ENCODE results near the gene NECTIN1.

The NECTIN1 gene

GRCh38 chr11:119709638-119710346 lies 19.2 kb downstream of the NECTIN1 start:
- Histone ChIP-seq H3K36me3 (ENCODE audit: control insufficient read depth, insufficient read depth, low read length) (peaks cover 16% of the 10 kb centered on the region; the same call in 1 of the 2 replicates), H3K4me3 (ENCODE audit: low read depth, low read length) (no peak overlapping the region), H3K27ac (ENCODE audit: low read depth, low read length) (no peak overlapping the region)

DNA sequence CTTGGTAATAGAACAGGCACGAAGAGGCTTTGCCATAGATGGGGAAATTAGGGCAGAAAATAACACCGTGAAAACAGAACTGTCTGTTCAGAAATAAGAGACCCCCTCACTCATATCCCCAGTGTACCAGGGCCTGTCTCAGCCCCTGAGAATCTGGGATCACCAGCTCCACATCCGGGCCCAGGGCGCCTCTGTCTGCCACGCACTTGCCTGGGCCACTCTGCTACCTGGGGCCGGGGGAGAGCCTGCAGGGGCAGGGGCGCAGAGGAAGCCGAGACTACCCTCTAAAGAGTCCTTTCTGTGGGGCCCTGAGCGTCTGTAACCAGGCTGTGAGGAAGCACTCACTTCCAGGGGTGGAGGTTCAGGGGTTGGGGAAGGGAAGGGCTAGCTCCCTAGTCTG lies 19.8 kb downstream of the NECTIN1 start:
- Histone ChIP-seq H3K4me1 (ENCODE audit: control insufficient read depth, insufficient read depth, low read length) (peaks cover 16% of the 10 kb centered on the region), H3K27ac (ENCODE audit: low read depth, low read length) (no peak overlapping the region), H3K9me3 (ENCODE audit: control insufficient read depth, insufficient read depth, low read length) (no peaks in the 10 kb centered on the region), H3K36me3 (ENCODE audit: control insufficient read depth, insufficient read depth, low read length) (peaks cover 16% of the 10 kb centered on the region; the same call in 1 of the 2 replicates), H3K9ac (ENCODE audit: low read depth, low read length) (no peak overlapping the region), H3K27me3 (ENCODE audit: control insufficient read depth, insufficient read depth, low read length) (no peaks in the 10 kb centered on the region), H3K4me3 (ENCODE audit: low read depth, low read length) (no peak overlapping the region)

More at GRCh38 chr11:119709638-119710346, 19.2 kb downstream of the NECTIN1 start:
- no peaks in the 10 kb centered on the region for H3K9me3 ChIP-seq (ENCODE audit: control insufficient read depth, insufficient read depth, low read length)
- no peak overlapping the region for H3K9ac ChIP-seq (ENCODE audit: low read depth, low read length)
- peaks cover 16% of the 10 kb centered on the region for H3K4me1 ChIP-seq (ENCODE audit: control insufficient read depth, insufficient read depth, low read length)
- no peaks in the 10 kb centered on the region for H3K27me3 ChIP-seq (ENCODE audit: control insufficient read depth, insufficient read depth, low read length)

DNA sequence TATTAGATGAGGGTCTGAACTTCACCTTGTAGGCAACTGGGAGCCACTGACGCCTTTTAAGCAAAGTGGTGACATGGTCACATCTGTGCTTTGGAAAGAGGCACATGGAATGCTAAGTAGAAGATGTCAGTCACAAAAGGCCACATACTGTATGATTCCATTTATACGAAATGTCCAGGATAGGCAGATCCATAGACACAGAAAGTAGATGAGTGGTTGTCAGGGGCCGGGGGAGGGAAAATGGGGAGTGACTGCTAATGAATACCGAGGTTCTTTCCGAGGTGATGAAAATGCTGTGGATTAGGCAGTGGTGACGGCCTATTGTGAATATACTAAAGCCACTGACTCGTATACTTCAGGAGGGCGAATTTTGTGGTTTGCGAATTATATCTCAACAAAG lies 20.6 kb downstream of the NECTIN1 start:
- Histone ChIP-seq H3K36me3 (ENCODE audit: control insufficient read depth, insufficient read depth, low read length) (peaks cover 16% of the 10 kb centered on the region; the same call in 1 of the 2 replicates), H3K9me3 (ENCODE audit: control insufficient read depth, insufficient read depth, low read length) (no peaks in the 10 kb centered on the region), H3K27ac (ENCODE audit: low read depth, low read length) (no peak overlapping the region), H3K9ac (ENCODE audit: low read depth, low read length) (no peak overlapping the region), H3K4me3 (ENCODE audit: low read depth, low read length) (no peak overlapping the region), H3K27me3 (ENCODE audit: control insufficient read depth, insufficient read depth, low read length) (no peaks in the 10 kb centered on the region), H3K4me1 (ENCODE audit: control insufficient read depth, insufficient read depth, low read length) (peaks cover 11% of the 10 kb centered on the region)

DNA sequence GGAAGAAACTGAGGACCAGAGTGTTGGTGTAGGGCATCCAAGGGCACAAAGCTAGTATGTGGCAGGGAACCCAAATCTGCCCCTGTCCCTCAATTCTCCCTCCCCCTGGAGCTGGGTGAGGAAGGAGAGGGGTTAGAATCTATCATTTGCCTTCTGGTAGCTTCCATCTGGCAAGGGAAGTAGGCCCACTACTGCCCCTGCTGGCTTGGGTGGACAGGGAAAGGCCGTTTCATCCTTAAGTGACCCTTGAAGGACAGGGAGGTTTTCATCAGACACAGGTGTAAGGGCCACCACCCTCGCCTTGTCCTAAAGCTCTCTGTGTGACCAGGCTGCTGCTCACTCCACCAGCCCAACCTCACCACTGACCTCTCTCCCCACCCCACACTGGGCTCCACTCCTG lies 22.1 kb downstream of the NECTIN1 start:
- Histone ChIP-seq H3K9ac (ENCODE audit: low read depth, low read length) (no peak overlapping the region), H3K27ac (ENCODE audit: low read depth, low read length) (no peak overlapping the region), H3K27me3 (ENCODE audit: control insufficient read depth, insufficient read depth, low read length) (no peaks in the 10 kb centered on the region), H3K36me3 (ENCODE audit: control insufficient read depth, insufficient read depth, low read length) (peaks cover 15% of the 10 kb centered on the region; the same call in 1 of the 2 replicates), H3K4me1 (ENCODE audit: control insufficient read depth, insufficient read depth, low read length) (peaks cover 11% of the 10 kb centered on the region), H3K4me3 (ENCODE audit: low read depth, low read length) (no peak overlapping the region), H3K9me3 (ENCODE audit: control insufficient read depth, insufficient read depth, low read length) (no peaks in the 10 kb centered on the region)

GRCh38 chr11:119706029-119706428 lies 23.0 kb downstream of the NECTIN1 start:
- peaks cover 11% of the 10 kb centered on the region; the same call in 1 of the 2 replicates for H3K36me3 ChIP-seq (ENCODE audit: control insufficient read depth, insufficient read depth, low read length)
- H3K4me3 ChIP-seq (ENCODE audit: low read depth, low read length), result no peak overlapping the region
- H3K27ac ChIP-seq (ENCODE audit: low read depth, low read length), result no peak overlapping the region
- peaks cover 11% of the 10 kb centered on the region for H3K4me1 ChIP-seq (ENCODE audit: control insufficient read depth, insufficient read depth, low read length)
- no peak overlapping the region for H3K9ac ChIP-seq (ENCODE audit: low read depth, low read length)
- no peaks in the 10 kb centered on the region for H3K27me3 ChIP-seq (ENCODE audit: control insufficient read depth, insufficient read depth, low read length)
- no peaks in the 10 kb centered on the region for H3K9me3 ChIP-seq (ENCODE audit: control insufficient read depth, insufficient read depth, low read length)

GRCh38 chr11:119705362-119705761 lies 23.6 kb downstream of the NECTIN1 start:
- peaks cover 8% of the 10 kb centered on the region for H3K4me1 ChIP-seq (ENCODE audit: control insufficient read depth, insufficient read depth, low read length)
- H3K4me3 ChIP-seq (ENCODE audit: low read depth, low read length), result no peak overlapping the region
- no peaks in the 10 kb centered on the region for H3K9me3 ChIP-seq (ENCODE audit: control insufficient read depth, insufficient read depth, low read length)
- H3K9ac ChIP-seq (ENCODE audit: low read depth, low read length), result no peak overlapping the region
- peaks cover 11% of the 10 kb centered on the region; the same call in 1 of the 2 replicates for H3K36me3 ChIP-seq (ENCODE audit: control insufficient read depth, insufficient read depth, low read length)
- no peak overlapping the region for H3K27ac ChIP-seq (ENCODE audit: low read depth, low read length)
- H3K27me3 ChIP-seq (ENCODE audit: control insufficient read depth, insufficient read depth, low read length), result no peaks in the 10 kb centered on the region

DNA sequence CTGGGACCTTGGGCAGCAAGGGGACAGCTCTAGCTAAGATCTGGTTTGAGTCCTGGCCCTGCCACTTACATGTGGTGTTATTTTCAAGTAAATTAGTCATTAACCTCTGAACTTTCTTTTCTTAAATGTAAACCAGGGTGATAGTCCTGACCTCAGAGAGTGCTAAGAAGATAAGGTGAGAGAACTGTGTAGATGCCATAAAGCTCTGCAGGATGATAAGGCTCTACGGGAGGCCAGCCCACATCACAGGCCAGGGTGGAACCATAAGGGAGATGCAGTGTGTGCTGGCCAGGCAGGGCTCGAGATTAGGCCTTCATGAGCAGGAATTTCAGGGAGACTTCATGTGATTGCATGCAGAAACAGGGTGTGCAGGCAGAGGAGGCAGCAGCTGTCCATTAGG lies 24.2 kb downstream of the NECTIN1 start:
- Histone ChIP-seq H3K4me3 (ENCODE audit: low read depth, low read length) (no peak overlapping the region), H3K27me3 (ENCODE audit: control insufficient read depth, insufficient read depth, low read length) (no peaks in the 10 kb centered on the region), H3K9ac (ENCODE audit: low read depth, low read length) (no peak overlapping the region), H3K4me1 (ENCODE audit: control insufficient read depth, insufficient read depth, low read length) (peaks cover 3% of the 10 kb centered on the region), H3K36me3 (ENCODE audit: control insufficient read depth, insufficient read depth, low read length) (peaks cover 7% of the 10 kb centered on the region; the same call in 1 of the 2 replicates), H3K9me3 (ENCODE audit: control insufficient read depth, insufficient read depth, low read length) (no peaks in the 10 kb centered on the region), H3K27ac (ENCODE audit: low read depth, low read length) (no peak overlapping the region)

DNA sequence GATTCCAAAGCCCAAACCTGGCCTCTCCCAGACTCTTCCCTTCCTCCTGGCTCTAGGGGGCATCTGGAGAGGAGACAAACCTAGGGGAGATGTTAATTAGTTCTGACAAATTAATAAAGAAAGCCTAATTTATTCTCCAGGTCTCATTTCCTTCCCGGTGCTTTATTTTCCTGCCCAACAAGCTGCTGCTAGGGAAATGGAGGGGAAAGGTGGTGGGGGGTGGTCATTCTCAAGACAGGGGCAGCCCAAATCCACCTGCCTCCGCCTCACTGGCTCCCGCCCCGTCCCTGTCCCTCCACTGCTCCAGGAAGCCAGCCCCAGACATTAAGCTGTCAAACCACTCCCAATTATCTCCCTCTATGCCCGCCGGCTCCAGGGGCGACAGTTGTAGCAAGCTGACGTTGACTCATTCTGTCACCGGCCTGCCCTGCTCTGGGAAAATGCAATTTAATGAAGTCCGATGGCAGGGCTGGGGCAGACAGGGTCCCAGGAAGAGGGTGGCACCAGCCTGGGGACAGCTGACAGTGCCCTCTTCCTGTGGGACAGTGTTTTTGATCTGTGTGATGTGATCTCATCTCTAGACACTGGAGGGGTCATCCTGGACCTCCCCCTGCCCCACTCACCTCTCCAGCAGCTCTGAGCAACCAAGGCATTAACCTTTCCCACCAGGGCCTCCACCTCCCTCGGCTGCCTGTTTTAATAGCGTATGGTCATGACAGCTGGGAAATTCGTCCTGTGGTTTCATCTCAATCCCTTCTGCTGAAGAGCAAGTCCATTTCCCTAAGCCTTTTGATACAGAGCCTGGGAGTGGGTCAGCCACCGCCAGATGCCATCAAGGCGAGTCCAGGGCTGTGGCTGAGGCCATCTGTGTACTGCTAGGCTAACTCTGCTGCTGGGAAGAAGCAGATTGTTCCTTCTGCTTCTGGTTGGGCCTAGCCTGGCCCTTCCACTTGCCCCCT lies 27.1 kb downstream of the NECTIN1 start:
- Histone ChIP-seq H3K4me3 (ENCODE audit: low read depth, low read length) (no peak overlapping the region), H3K9me3 (ENCODE audit: control insufficient read depth, insufficient read depth, low read length) (no peaks in the 10 kb centered on the region), H3K27ac (ENCODE audit: low read depth, low read length) (no peak overlapping the region), H3K27me3 (ENCODE audit: control insufficient read depth, insufficient read depth, low read length) (no peaks in the 10 kb centered on the region), H3K4me1 (ENCODE audit: control insufficient read depth, insufficient read depth, low read length) (peaks cover 6% of the 10 kb centered on the region; the same call in 1 of the 2 replicates), H3K36me3 (ENCODE audit: control insufficient read depth, insufficient read depth, low read length) (peaks cover 7% of the 10 kb centered on the region; the same call in 1 of the 2 replicates), H3K9ac (ENCODE audit: low read depth, low read length) (no peak overlapping the region)

DNA sequence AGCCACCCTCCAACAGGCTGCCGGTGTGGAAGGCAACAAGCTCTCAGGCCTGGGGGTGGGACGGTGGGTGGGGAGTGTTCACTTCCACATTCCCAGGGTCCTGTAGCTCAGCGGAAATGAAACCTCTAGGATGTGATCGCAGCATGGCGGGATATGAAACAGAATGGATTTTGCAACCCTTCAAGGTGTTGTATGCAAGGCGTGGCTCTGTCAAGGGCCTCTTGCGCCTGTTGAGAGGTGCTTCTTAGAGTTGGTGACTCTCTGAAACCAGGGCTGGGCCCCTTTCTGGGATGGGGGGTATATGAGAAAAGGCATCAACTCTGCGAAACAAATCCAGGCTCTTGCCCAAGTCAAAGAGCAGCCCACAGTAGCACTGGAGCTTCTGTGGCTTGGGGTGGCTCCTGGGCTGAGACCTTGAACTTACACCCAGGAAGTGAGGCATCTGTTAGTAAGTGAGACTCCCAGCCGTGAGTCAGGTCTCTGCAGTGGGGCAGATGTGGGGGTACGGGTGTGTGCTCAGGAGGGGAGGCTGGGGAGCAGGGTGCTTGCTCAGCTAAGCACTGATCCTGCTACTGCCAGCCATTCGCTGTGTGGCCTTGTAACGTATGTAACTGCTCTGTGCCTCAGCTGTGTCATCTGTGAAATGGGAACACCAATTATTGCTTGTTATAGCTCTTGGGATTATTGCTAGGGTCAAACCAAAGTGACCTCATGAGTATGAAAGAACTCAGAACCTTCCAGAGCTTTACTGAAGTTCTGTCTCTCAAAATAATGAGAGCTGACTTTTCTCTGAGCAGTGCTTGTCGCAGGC lies 28.3 kb downstream of the NECTIN1 start:
- Histone ChIP-seq H3K9ac (ENCODE audit: low read depth, low read length) (no peak overlapping the region), H3K27me3 (ENCODE audit: control insufficient read depth, insufficient read depth, low read length) (no peaks in the 10 kb centered on the region), H3K27ac (ENCODE audit: low read depth, low read length) (no peak overlapping the region), H3K4me1 (ENCODE audit: control insufficient read depth, insufficient read depth, low read length) (peaks cover 18% of the 10 kb centered on the region; the same call in 1 of the 2 replicates), H3K4me3 (ENCODE audit: low read depth, low read length) (no peak overlapping the region), H3K9me3 (ENCODE audit: control insufficient read depth, insufficient read depth, low read length) (no peaks in the 10 kb centered on the region), H3K36me3 (ENCODE audit: control insufficient read depth, insufficient read depth, low read length) (peaks cover 7% of the 10 kb centered on the region; the same call in 1 of the 2 replicates)

DNA sequence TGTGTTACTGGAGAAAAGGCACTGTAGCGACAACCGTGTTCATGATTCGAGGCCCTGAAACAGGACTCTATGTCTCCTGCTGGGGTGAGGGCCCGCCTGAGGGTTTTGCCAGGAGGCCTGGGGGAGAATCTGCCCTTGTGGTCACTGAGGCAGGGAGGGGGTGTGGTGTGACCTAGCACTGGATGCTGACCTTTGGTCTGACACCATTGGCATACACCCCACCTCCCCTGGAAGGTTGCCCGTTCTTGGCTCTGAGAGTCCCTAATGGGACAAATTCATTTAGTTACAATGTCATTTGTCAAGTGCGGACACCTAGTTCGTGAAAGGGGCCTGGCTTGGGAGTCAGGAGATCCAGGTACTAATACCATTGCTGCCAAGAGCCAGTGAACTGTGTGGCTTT lies 29.0 kb downstream of the NECTIN1 start:
- Histone ChIP-seq H3K4me1 (ENCODE audit: control insufficient read depth, insufficient read depth, low read length) (peaks cover 23% of the 10 kb centered on the region; the same call in 1 of the 2 replicates), H3K9ac (ENCODE audit: low read depth, low read length) (no peak overlapping the region), H3K9me3 (ENCODE audit: control insufficient read depth, insufficient read depth, low read length) (no peaks in the 10 kb centered on the region), H3K36me3 (ENCODE audit: control insufficient read depth, insufficient read depth, low read length) (peaks cover 3% of the 10 kb centered on the region; the same call in 1 of the 2 replicates), H3K27ac (ENCODE audit: low read depth, low read length) (no peak overlapping the region), H3K4me3 (ENCODE audit: low read depth, low read length) (no peak overlapping the region), H3K27me3 (ENCODE audit: control insufficient read depth, insufficient read depth, low read length) (no peaks in the 10 kb centered on the region)
